HG03196 (cell line): ENCODE measurements around the gene TNNT3.
"Not testable (repeated sequence)": the region's sequence is repeated elsewhere in the genome, so short reads cannot be mapped to it uniquely, and the experiment has no call there.

ENCODE experiments used
- ATAC-seq: cut with Tn5 transposase; IDR thresholded peaks from one replicate; pipeline ENCODE4 v1.9.1; 2021; ENCODE audit not compliant: unreplicated experiment

TNNT3 gene

GRCh38 chr11:1880746-1881441 lies 38.6 kb upstream of the TNNT3 start:
- no peak for ATAC-seq

GRCh38 chr11:1881442-1882264 lies 37.9 kb upstream of the TNNT3 start:
- ATAC-seq, result no peak

GRCh38 chr11:1882265-1883238 lies 37.0 kb upstream of the TNNT3 start:
- ATAC-seq, result no peak

GRCh38 chr11:1883346-1884302 lies 35.9 kb upstream of the TNNT3 start:
- no peak for ATAC-seq

- no peak for ATAC-seq
Measured at GRCh38 chr11:1884303-1884700, 35.2 kb upstream of the TNNT3 start.

GRCh38 chr11:1886551-1886950 lies 33.0 kb upstream of the TNNT3 start:
- ATAC-seq, result not testable (repeated sequence)

GRCh38 chr11:1887451-1888346 lies 31.8 kb upstream of the TNNT3 start:
- no peak for ATAC-seq

GRCh38 chr11:1888347-1888753 lies 31.2 kb upstream of the TNNT3 start:
- no peak for ATAC-seq

- ATAC-seq, result no peak
Measured at GRCh38 chr11:1888811-1889210, 30.7 kb upstream of the TNNT3 start.

- no peak for ATAC-seq
Measured at GRCh38 chr11:1889224-1889930, 30.1 kb upstream of the TNNT3 start.

- no peak for ATAC-seq
Measured at GRCh38 chr11:1889941-1890855, 29.3 kb upstream of the TNNT3 start.

GRCh38 chr11:1890856-1891830 lies 28.4 kb upstream of the TNNT3 start:
- ATAC-seq, result no peak

- no peak for ATAC-seq
Measured at GRCh38 chr11:1891831-1892115, 27.7 kb upstream of the TNNT3 start, which contains the start of gene PRR33. TSS of gene PRR33 (minus strand) at chr11:1891895. CDS start at chr11:1890584, 1,311 bp downstream.

GRCh38 chr11:1892116-1892515 lies 27.4 kb upstream of the TNNT3 start:
- ATAC-seq, result no peak

- no peak for ATAC-seq
Measured at GRCh38 chr11:1892558-1892957, 26.9 kb upstream of the TNNT3 start.

GRCh38 chr11:1893581-1894359 lies 25.7 kb upstream of the TNNT3 start:
- ATAC-seq, result no peak
